Lung (tissue), 12 donors: Measurements from ENCODE around the gene RAB11FIP3. TPM values are rescaled to one million over a fixed set of nuclear protein-coding genes. Genes with fewer than 3 reads are reported as not detected.
"Not testable (repeated sequence)": the region's sequence is repeated elsewhere in the genome, so short reads cannot be mapped to it uniquely, and the experiment has no call there.

ENCODE experiments used
- ATAC-seq: fragments of 200-7000 bp; cut with Tn5 transposase; one replicate; pipeline ENCODE4 v1.9.1; 2020; ENCODE audit warnings: moderate number of reproducible peaks; ENCODE audit not compliant: insufficient read depth, low FRiP score
- DNase-seq, 3 donors: peaks; one replicate each; pipeline ENCODE4 v3.0.0-alpha.2; 2013 to 2017
- H3K27ac ChIP-seq, 2 donors: one replicate each; pipeline ENCODE4 v1.5.1; 2013; ENCODE audit warnings: mild to moderate bottlenecking in 2 of 2, moderate library complexity in 2 of 2, control low read depth in 1 of 2, inconsistent platforms in 1 of 2, low read depth in 1 of 2, low read length in 1 of 2
- H3K27me3 ChIP-seq, 3 donors: one replicate each; pipeline ENCODE4 v1.5.1; 2013; ENCODE audit warnings: low read length in 2 of 3; ENCODE audit not compliant: control insufficient read depth in 3 of 3, insufficient read depth in 3 of 3
- H3K36me3 ChIP-seq, 4 donors: one replicate each; pipeline ENCODE4 v1.5.1; 2013; ENCODE audit warnings: low read length in 4 of 4, mild to moderate bottlenecking in 1 of 4, moderate library complexity in 1 of 4; ENCODE audit not compliant: control insufficient read depth in 4 of 4, insufficient read depth in 4 of 4
- H3K4me1 ChIP-seq, 5 donors: one replicate each; pipeline ENCODE4 v1.5.1; 2013; ENCODE audit warnings: low read length in 5 of 5, mild to moderate bottlenecking in 2 of 5, moderate library complexity in 1 of 5; ENCODE audit not compliant: control insufficient read depth in 5 of 5, insufficient read depth in 5 of 5
- H3K4me3 ChIP-seq: one replicate; pipeline ENCODE4 v1.5.1; 2013; ENCODE audit warnings: mild to moderate bottlenecking, control low read depth, moderate library complexity
- H3K9ac ChIP-seq, 2 donors: one replicate each; pipeline ENCODE4 v1.5.1; 2013; ENCODE audit warnings: low read length in 2 of 2, control low read depth in 1 of 2; ENCODE audit not compliant: insufficient read depth in 1 of 2
- H3K9me3 ChIP-seq, 4 donors: one replicate each; pipeline ENCODE4 v1.5.1; 2013; ENCODE audit warnings: low read length in 3 of 4, mild to moderate bottlenecking in 1 of 4, moderate library complexity in 1 of 4; ENCODE audit not compliant: control insufficient read depth in 4 of 4, insufficient read depth in 3 of 4
- CTCF ChIP-seq: IDR thresholded peaks from 2 replicates; pipeline ENCODE4 v1.5.1; 2012; ENCODE audit warnings: mild to moderate bottlenecking; ENCODE audit errors: control extremely low read depth, extremely low read depth
- WGBS, 2 donors: extraction: QIAGEN DNeasy Blood & Tissue Kit; methylation state at CpG; one replicate each; pipeline ENCODE4 v1.1.7; 2013; 5-methylcytosine and 5-hydroxymethylcytosine counted together
- polyA plus RNA-seq, 2 donors: library from polyadenylated mRNA; stranded (reverse); fragments of 200-250 nt; gene quantifications; one replicate each; pipeline ENCODE4 v1.2.1, GENCODE V29; 2013
- total RNA-seq, 2 donors: library from RNA; depleted of rRNA in 1 of 2; stranded (reverse); fragments of >200 nt in 1 of 2; gene quantifications; one replicate each; pipeline ENCODE4 v1.2.1, GENCODE V29; 2014 to 2021
- donor health status: control.
- donor health status: control.
- donor health status: Bipolar disorder and iron deficiency.
- donor health status: healthy.
- donor health status: DM: yes; HTN: yes; CAD: no.

RAB11FIP3 gene
- total and polyA plus RNA-seq, 4 donors = 20.7 to 38.3 (median 21.5) TPM

GRCh38 chr16:463071-463470, 37.6 kb downstream of the RAB11FIP3 start:
- H3K9ac ChIP-seq = no peak overlapping the region
- TF ChIP-seq CTCF = no peak
- H3K9me3 ChIP-seq = no peaks in the 10 kb centered on the region
- DNase-seq = no peak
- H3K4me3 ChIP-seq = no peak overlapping the region
- no peak for ATAC-seq
- H3K27me3 ChIP-seq = no peaks in the 10 kb centered on the region
- no peak overlapping the region for H3K27ac ChIP-seq
- peaks cover 0 to 10% (median 8%) of the 10 kb centered on the region in 4 donors for H3K36me3 ChIP-seq
- peaks cover 0 to 4% (median 1%) of the 10 kb centered on the region in 5 donors for H3K4me1 ChIP-seq
- WGBS, 2 donors = 83 to 88% methylated on average over 11 of the region's 11 CpGs

- no peaks in the 10 kb centered on the region for H3K9me3 ChIP-seq
- no peak overlapping the region for H3K4me3 ChIP-seq
- H3K9ac ChIP-seq = no peak overlapping the region
- peaks cover 0 to 14% (median 7%) of the 10 kb centered on the region in 4 donors for H3K36me3 ChIP-seq
- ATAC-seq = no peak
- TF ChIP-seq CTCF = no peak
- H3K4me1 ChIP-seq = no peaks in the 10 kb centered on the region
- no peaks in the 10 kb centered on the region for H3K27me3 ChIP-seq
- 92 to 95% methylated on average over 13 of the region's 13 CpGs for WGBS, 2 donors
- no peak overlapping the region for H3K27ac ChIP-seq
- DNase-seq = no peak
Observed at GRCh38 chr16:466651-467050, 41.2 kb downstream of the RAB11FIP3 start.

- not testable (repeated sequence) for H3K9ac ChIP-seq, H3K4me1 ChIP-seq, H3K9me3 ChIP-seq, DNase-seq, H3K27ac ChIP-seq, H3K4me3 ChIP-seq, ATAC-seq, H3K27me3 ChIP-seq
- 74 to 81% methylated on average over 11 to 12 of the region's 12 CpGs for WGBS, 2 donors
- H3K36me3 ChIP-seq = peaks cover 0 to 16% (median 5%) of the 10 kb centered on the region in 4 donors
Observed at GRCh38 chr16:467249-467871, 41.9 kb downstream of the RAB11FIP3 start.

- WGBS, 2 donors = 85 to 87% methylated on average over 19 of the region's 19 CpGs
- TF ChIP-seq CTCF = no peak
- Histone ChIP-seq H3K36me3 (peaks cover 0 to 18% (median 6%) of the 10 kb centered on the region in 4 donors), H3K27ac (no peak overlapping the region), H3K4me1 (no peaks in the 10 kb centered on the region), H3K9ac (no peak overlapping the region), H3K27me3 (no peaks in the 10 kb centered on the region), H3K4me3 (no peak overlapping the region), H3K9me3 (no peaks in the 10 kb centered on the region)
- no peak for DNase-seq
- no peak for ATAC-seq
Observed at GRCh38 chr16:468068-468821, 42.8 kb downstream of the RAB11FIP3 start.

GRCh38 chr16:469459-469858, 44.0 kb downstream of the RAB11FIP3 start:
- 96 to 98% methylated on average over 7 of the region's 7 CpGs for WGBS, 2 donors
- H3K27me3 ChIP-seq, DNase-seq, H3K4me1 ChIP-seq, H3K27ac ChIP-seq, ATAC-seq, H3K9me3 ChIP-seq, H3K4me3 ChIP-seq, H3K9ac ChIP-seq: not testable (repeated sequence)
- H3K36me3 ChIP-seq = peaks cover 0 to 17% (median 8%) of the 10 kb centered on the region in 4 donors
